ENCODE results near the gene DENND1B.

Gene DENND1B

GRCh38 chr1:197463142-197463541, 312.1 kb downstream of the DENND1B start:
- DNase-seq: no peak

DNA sequence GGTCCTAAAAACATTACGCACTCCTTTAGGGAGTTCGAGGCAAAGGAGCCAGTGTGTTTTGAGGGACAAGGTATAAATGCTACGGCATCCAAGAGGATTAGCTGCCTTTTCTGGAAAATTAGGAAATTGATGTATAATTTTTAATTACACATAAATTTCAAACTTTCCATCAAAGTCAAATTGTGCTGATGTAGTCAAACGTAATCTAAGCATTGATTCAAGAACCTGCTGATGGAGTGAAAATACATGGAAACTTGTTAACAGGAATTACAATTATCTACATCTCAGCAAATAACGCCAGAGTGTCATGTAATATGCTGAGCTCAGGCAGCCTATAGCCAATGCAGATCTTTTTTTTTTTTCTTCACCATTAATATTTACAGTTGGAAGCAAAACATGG, 312.7 kb downstream of the DENND1B start:
- DNase-seq: no peak
